HCT116 (cell line): Measurements from ENCODE around the gene MRPL16. TPM values are rescaled to one million over a fixed set of nuclear protein-coding genes. Genes with fewer than 3 reads are reported as not detected.

ENCODE experiments used
- ATAC-seq: fragments of 200-7000 bp; cut with Tn5 transposase; 2 replicates; pipeline ENCODE4 v1.9.1; 2020; ENCODE audit warnings: mild to moderate bottlenecking, moderate library complexity
- BruUV-seq: library from RNA; stranded (reverse); fragments of 400-500 nt; replicated peaks from 2 replicates; lab custom pipeline; 2021; lab: Mats Ljungman, UMichigan
- CTCF ChIA-PET: fragments of 300-600 bp; sonication (Branson Sonifier 250); formaldehyde crosslinking; loops from one replicate; lab custom pipeline; 2021; ENCODE audit warnings: antibody characterized with exemption; lab: Charles Lee
- POLR2A ChIA-PET: fragments of 300-600, 350-600 bp; sonication (Branson Sonifier 250); formaldehyde crosslinking; loops from one replicate; lab custom pipeline; 2021; ENCODE audit warnings: antibody characterized with exemption; lab: Charles Lee
- RAD21 ChIA-PET, 2 experiments: fragments of 300-600 bp; sonication (Branson Sonifier 250); formaldehyde crosslinking; loops; one replicate each; lab custom pipeline; 2023; ENCODE audit warnings: low total read pairs in 2 of 2; ENCODE audit not compliant: uncharacterized antibody in 2 of 2, unreplicated experiment in 2 of 2, low non-redundant PET in 1 of 2; lab: Charles Lee
- DNase-seq: peaks from one replicate; pipeline ENCODE4 v3.0.0-alpha.2; 2010; ENCODE audit warnings: low read depth, low spot score
- H2AFZ ChIP-seq: fragments of 200-600 bp; shearing (Covaris generic), sonication (generic); 2 replicates; pipeline ENCODE4 v1.6.1; 2017; ENCODE audit warnings: low read depth, mixed run types, mixed read lengths, antibody characterized with exemption, low read length; ENCODE audit not compliant: poor library complexity, severe bottlenecking
- H3K27ac ChIP-seq: 2 replicates; pipeline ENCODE4 v1.5.1; 2012; ENCODE audit warnings: low read depth, low read length
- H3K27me3 ChIP-seq: fragments of 200-600 bp; sonication (generic); 2 replicates; pipeline ENCODE4 v1.6.1; 2016; ENCODE audit warnings: mixed run types, low read length, mixed read lengths; ENCODE audit not compliant: insufficient read depth
- H3K36me3 ChIP-seq, 2 experiments: fragments of 200-500 bp in 1 of 2; fragments of 200-600 bp in 1 of 2; sonication (Bioruptor generic) in 1 of 2; sonication (generic) in 1 of 2; 2 replicates each; pipeline versions ENCODE4 v1.5.1 to v1.6.1; 2014 to 2016; ENCODE audit warnings: low read length in 2 of 2, inconsistent platforms in 1 of 2, mixed read lengths in 1 of 2, mixed run types in 1 of 2; ENCODE audit not compliant: insufficient read depth in 2 of 2, control insufficient read depth in 1 of 2
- H3K4me1 ChIP-seq, 2 experiments: fragments of 200-600 bp in 1 of 2; sonication (generic) in 1 of 2; 2 replicates each; pipeline versions ENCODE4 v1.5.1 to v1.6.1; 2012 to 2017; ENCODE audit warnings: low read length in 2 of 2, inconsistent platforms in 1 of 2, mild to moderate bottlenecking in 1 of 2, mixed read lengths in 1 of 2, mixed run types in 1 of 2, moderate library complexity in 1 of 2; ENCODE audit not compliant: insufficient read depth in 2 of 2, control insufficient read depth in 1 of 2
- H3K4me2 ChIP-seq: fragments of 200-600 bp; sonication (generic); 2 replicates; pipeline ENCODE4 v1.6.1; 2017; ENCODE audit warnings: mixed run types, low read length, mixed read lengths
- H3K4me3 ChIP-seq, 2 experiments: fragments of 200-600 bp in 1 of 2; sonication (generic) in 1 of 2; replicated peaks in 1 of 2; 2 replicates each; pipeline ENCODE4 v1.5.1; 2011 to 2016; ENCODE audit warnings: low read length in 2 of 2, control low read depth in 1 of 2, low read depth in 1 of 2, mild to moderate bottlenecking in 1 of 2, mixed read lengths in 1 of 2, mixed run types in 1 of 2
- H3K79me2 ChIP-seq: fragments of 200-600 bp; sonication (generic); 2 replicates; pipeline ENCODE4 v1.6.1; 2017; ENCODE audit warnings: mild to moderate bottlenecking, mixed run types, low read length, moderate library complexity, mixed read lengths; ENCODE audit not compliant: insufficient read depth
- H3K9ac ChIP-seq: fragments of 200-600 bp; sonication (generic); 2 replicates; pipeline ENCODE4 v1.6.1; 2016; ENCODE audit warnings: low read length, mixed read lengths
- H3K9me2 ChIP-seq: fragments of 200-600 bp; sonication (generic), shearing (Covaris generic); 2 replicates; pipeline ENCODE4 v1.6.1; 2017; ENCODE audit warnings: mixed run types, mild to moderate bottlenecking, moderate library complexity; ENCODE audit not compliant: insufficient read depth
- H3K9me3 ChIP-seq, 2 experiments: fragments of 200-500 bp in 1 of 2; fragments of 200-600 bp in 1 of 2; sonication (Bioruptor generic) in 1 of 2; sonication (generic) in 1 of 2; 2 replicates each; pipeline ENCODE4 v1.6.1; 2014 to 2017; ENCODE audit warnings: low read length in 2 of 2, mixed read lengths in 2 of 2, inconsistent platforms in 1 of 2, low read depth in 1 of 2, mild to moderate bottlenecking in 1 of 2, mixed run types in 1 of 2, moderate library complexity in 1 of 2; ENCODE audit not compliant: control insufficient read depth in 1 of 2, insufficient read depth in 1 of 2
- H4K20me1 ChIP-seq: fragments of 200-600 bp; sonication (generic), shearing (Covaris generic); 2 replicates; pipeline ENCODE4 v1.6.1; 2017; ENCODE audit warnings: mixed run types, mild to moderate bottlenecking, moderate library complexity; ENCODE audit not compliant: insufficient read depth
- ATF3 ChIP-seq: IDR thresholded peaks from 2 replicates; pipeline ENCODE4 v1.6.1; 2012
- CBX3 ChIP-seq: IDR thresholded peaks from 2 replicates; pipeline ENCODE4 v1.6.1; 2012; ENCODE audit warnings: low read depth
- CEBPB ChIP-seq: IDR thresholded peaks from 2 replicates; pipeline ENCODE4 v1.6.1; 2012; ENCODE audit warnings: low read depth
- ELF1 ChIP-seq: IDR thresholded peaks from 2 replicates; pipeline ENCODE4 v1.6.1; 2012; ENCODE audit warnings: low read depth, borderline replicate concordance
- FOSL1 ChIP-seq: IDR thresholded peaks from 2 replicates; pipeline ENCODE4 v1.6.1; 2012; ENCODE audit warnings: low read depth
- POLR2AphosphoS5 ChIP-seq: IDR thresholded peaks from 2 replicates; pipeline ENCODE4 v1.6.1; 2011; ENCODE audit warnings: mild to moderate bottlenecking, low read depth, low read length, moderate library complexity
- RAD21 ChIP-seq: IDR thresholded peaks from 2 replicates; pipeline ENCODE4 v1.6.1; 2012; ENCODE audit warnings: low read depth, mild to moderate bottlenecking
- REST ChIP-seq: IDR thresholded peaks from 2 replicates; pipeline ENCODE4 v1.6.1; 2012; ENCODE audit warnings: low read depth
- SIN3A ChIP-seq: IDR thresholded peaks from 2 replicates; pipeline ENCODE4 v1.6.1; 2012; ENCODE audit warnings: low read depth
- SRF ChIP-seq: IDR thresholded peaks from 2 replicates; pipeline ENCODE4 v1.6.1; 2012; ENCODE audit warnings: low read depth
- TCF7L2 ChIP-seq: IDR thresholded peaks from 2 replicates; pipeline ENCODE4 v1.7.0; 2011; ENCODE audit warnings: borderline replicate concordance, inconsistent platforms; ENCODE audit not compliant: insufficient read depth, insufficient read length; ENCODE audit errors: extremely low read depth
- ZNF274 ChIP-seq: fragments of 200-500 bp; sonication (Bioruptor generic); IDR thresholded peaks from 2 replicates; pipeline ENCODE4 v1.6.1; 2014; ENCODE audit warnings: mild to moderate bottlenecking, low read depth, low read length, inconsistent platforms
- intact Hi-C: fragments of 100-400 bp; cut with micrococcal nuclease; formaldehyde crosslinking; loops from 2 replicates; pipeline ENCODE4 v1.10.0; 2022
- total RNA-seq: library from RNA; stranded (reverse); gene quantifications from one replicate; pipeline ENCODE4 v1.2.1, GENCODE V29; 2021; ENCODE audit not compliant: unreplicated experiment

The MRPL16 gene
- total RNA-seq, 1 experiment from 2014 or later: 61.0 TPM

DNA sequence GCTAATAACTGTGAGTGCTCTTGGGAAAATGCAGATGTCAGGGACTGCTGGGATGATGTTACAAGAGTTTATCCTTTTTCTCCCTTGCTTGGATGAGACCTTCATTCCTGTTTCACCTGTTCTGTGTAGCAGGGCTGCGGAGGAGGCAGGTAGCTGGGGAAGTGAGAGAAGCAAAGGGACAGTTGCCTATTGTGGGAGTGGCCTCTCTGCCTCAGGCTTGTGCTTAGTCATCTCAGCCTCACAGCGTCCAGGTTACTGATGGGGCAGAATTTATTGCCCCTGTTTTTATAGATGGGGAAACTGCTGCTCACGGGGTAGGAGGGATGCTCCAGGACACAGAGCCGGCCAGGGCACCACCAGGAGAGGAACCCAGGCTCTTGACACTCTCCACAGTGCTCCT is 53.7 kb downstream of the MRPL16 start:
- ChIA-PET POLR2A (interaction anchor here (1.1 to 3.6 kb wide), 3 partner anchors 19 to 88 kb away, joined by 4 to 15 read pairs (median 6); partner anchors contain the start of gene PATL1), CTCF (interaction anchor here (1.0 to 4.1 kb wide), 2 partner anchors 30 to 44 kb away, joined by 3 to 40 read pairs; no protein-coding TSS in a partner anchor), RAD21 (no interaction called here)
- Histone ChIP-seq H4K20me1 (no peaks in the 10 kb centered on the region), H3K9me2 (no peaks in the 10 kb centered on the region), H3K9ac (peak overlapping the region; percentile 69), H3K4me3 (peak overlapping the region; percentile 87 to 90), H3K27ac (peak overlapping the region; percentile 84; the same call in 1 of the 2 replicates), H3K4me1 (peaks cover 9 to 30% of the 10 kb centered on the region in 2 experiments), H3K27me3 (no peaks in the 10 kb centered on the region), H3K4me2 (peak overlapping the region; percentile 96), H2AFZ (no peak overlapping the region), H3K79me2 (peaks cover 65% of the 10 kb centered on the region), H3K9me3 (no peaks in the 10 kb centered on the region), H3K36me3 (no peaks in the 10 kb centered on the region)
- BruUV-seq: no TSS peak
- intact Hi-C loops: loop anchor here (5.0 to 10.0 kb wide), 2 partner anchors 205 to 378 kb away; no protein-coding TSS in a partner anchor
- ATAC-seq (peak; percentile 39), DNase-seq (peak; percentile 26)
- TF ChIP-seq REST: no peak
- 0 out of 2 replicates have a peak, but pooled peaks have one; percentile 14 for TF ChIP-seq SRF
- no peak for TF ChIP-seq CEBPB
- TF ChIP-seq FOSL1: peak; percentile 46; the same call in 1 of the 2 replicates

DNA sequence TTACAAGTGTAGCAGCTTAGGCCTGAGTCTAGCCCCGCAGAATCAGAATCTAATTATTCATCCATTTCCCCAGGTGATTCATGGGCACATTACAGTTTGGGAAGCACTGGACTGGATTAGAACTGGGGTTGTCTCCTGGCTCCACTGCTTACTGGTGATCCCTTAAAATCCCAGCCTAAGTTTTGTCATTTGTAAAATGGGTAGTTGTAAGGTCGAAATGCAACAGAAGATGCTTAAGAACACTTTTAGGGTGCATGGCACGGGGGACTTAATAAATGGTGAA is 54.1 kb downstream of the MRPL16 start:
- no peaks in the 10 kb centered on the region for H4K20me1 ChIP-seq
- peak overlapping the region; percentile 96 for H3K4me2 ChIP-seq
- H3K79me2 ChIP-seq: peaks cover 62% of the 10 kb centered on the region
- intact Hi-C loops: loop anchor here (5.0 to 10.0 kb wide), 2 partner anchors 204 to 378 kb away; no protein-coding TSS in a partner anchor
- H2AFZ ChIP-seq: no peak overlapping the region
- DNase-seq (no peak), ATAC-seq (no peak)
- no peaks in the 10 kb centered on the region for H3K9me3 ChIP-seq
- H3K27ac ChIP-seq: peak overlapping the region; percentile 84; the same call in 1 of the 2 replicates
- no peaks in the 10 kb centered on the region for H3K27me3 ChIP-seq
- RAD21 ChIA-PET: no interaction called here
- peak overlapping the region; percentile 87 to 90 for H3K4me3 ChIP-seq
- H3K9me2 ChIP-seq: no peaks in the 10 kb centered on the region
- CTCF ChIA-PET: interaction anchor here (1.0 to 4.1 kb wide), 3 partner anchors 30 to 54 kb away, joined by 3 to 40 read pairs (median 3); partner anchors contain the start of gene MRPL16
- no peaks in the 10 kb centered on the region for H3K36me3 ChIP-seq
- POLR2A ChIA-PET: interaction anchor here (1.1 to 3.6 kb wide), 4 partner anchors 19 to 210 kb away, joined by 4 to 15 read pairs (median 5); partner anchors contain the start of gene PATL1
- peaks cover 9 to 30% of the 10 kb centered on the region in 2 experiments for H3K4me1 ChIP-seq
- BruUV-seq: TSS peak; percentile 49
- H3K9ac ChIP-seq: peak overlapping the region; percentile 69
- TF ChIP-seq CEBPB (no peak), ATF3 (no peak), ELF1 (no peak), CBX3 (no peak), RAD21 (no peak), SRF (no peak), ZNF274 (no peak), TCF7L2 (no peak), SIN3A (no peak), POLR2AphosphoS5 (no peak), REST (no peak)
